GM12874 (cell line): ENCODE data around the gene DMXL2.

ENCODE experiments used
- TF ChIP-seq, protein P1 (sequence below): IDR thresholded peaks from 2 replicates; pipeline ENCODE4 v1.5.1; 2011; ENCODE audit warnings: low read depth, mild to moderate bottlenecking, control low read depth, low read length, moderate library complexity; ENCODE audit not compliant: insufficient read depth

Gene DMXL2

DNA sequence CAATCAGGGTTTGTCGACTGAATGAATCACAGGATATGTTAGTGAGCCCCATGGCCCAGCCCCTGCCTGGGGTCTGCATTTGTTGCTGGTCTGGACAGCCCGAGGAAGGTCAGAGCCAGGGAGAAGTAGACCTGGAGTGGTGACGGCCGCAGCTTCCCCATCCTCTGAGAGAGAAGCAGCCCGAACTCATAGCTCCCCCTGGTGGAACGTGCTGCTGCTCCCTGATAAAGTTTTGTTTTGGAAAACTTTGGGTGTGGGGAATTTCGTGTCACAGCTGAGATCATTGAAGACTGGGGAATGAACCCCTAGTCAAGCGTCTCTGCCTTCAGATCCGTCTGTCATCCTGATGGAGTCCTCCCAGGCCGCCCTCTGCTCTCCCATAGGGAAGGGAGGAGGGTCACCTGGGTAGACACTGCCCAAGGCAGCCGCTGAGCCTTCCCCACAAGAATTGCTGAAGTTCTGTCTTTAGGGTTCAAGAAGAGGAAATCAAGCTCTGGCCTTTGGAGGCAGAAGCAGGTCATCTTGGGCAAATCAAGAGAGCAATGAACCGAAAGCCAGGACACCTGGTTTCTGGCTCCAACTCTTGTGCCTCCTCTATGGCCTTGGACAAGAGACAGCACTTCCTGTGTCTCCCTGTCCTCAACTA, 220.6 kb downstream of the DMXL2 start:
- TF ChIP-seq, protein P1, sequence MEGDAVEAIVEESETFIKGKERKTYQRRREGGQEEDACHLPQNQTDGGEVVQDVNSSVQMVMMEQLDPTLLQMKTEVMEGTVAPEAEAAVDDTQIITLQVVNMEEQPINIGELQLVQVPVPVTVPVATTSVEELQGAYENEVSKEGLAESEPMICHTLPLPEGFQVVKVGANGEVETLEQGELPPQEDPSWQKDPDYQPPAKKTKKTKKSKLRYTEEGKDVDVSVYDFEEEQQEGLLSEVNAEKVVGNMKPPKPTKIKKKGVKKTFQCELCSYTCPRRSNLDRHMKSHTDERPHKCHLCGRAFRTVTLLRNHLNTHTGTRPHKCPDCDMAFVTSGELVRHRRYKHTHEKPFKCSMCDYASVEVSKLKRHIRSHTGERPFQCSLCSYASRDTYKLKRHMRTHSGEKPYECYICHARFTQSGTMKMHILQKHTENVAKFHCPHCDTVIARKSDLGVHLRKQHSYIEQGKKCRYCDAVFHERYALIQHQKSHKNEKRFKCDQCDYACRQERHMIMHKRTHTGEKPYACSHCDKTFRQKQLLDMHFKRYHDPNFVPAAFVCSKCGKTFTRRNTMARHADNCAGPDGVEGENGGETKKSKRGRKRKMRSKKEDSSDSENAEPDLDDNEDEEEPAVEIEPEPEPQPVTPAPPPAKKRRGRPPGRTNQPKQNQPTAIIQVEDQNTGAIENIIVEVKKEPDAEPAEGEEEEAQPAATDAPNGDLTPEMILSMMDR, result peak; percentile 74

DNA sequence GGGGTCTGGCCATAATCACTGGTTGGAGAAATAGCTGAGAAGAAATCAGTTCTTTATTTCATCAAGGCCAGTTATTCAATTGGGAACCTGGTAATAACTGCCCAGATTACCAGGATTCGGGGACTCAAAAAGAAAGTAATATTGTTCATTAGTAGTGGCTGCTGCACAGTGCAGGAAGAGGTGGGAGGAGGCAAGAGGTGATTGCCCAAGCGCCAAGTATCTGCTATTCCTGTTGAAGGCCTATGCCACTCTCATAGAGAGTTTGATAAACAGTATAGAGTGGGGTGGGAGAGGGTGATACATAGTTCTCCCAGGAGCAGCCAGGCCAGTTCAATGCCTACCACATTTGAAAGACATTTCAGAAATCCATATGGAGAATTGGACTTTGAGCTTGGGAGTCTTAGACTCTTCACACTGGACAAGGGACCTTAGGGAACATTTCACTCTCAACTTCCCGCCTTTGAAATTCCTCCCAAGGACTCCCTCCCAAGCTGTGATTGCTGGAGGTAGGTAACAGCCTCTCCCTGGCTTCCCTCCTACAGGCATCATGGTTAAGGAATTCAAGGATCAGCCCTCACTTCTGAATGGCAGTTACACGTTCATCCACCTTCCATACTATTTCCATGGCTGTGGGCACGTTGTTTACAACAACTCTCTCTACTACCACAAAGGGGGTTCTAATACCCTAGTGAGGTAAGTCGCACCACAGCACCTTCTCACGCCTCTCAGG, 221.4 kb downstream of the DMXL2 start:
- TF ChIP-seq, protein P1, result no peak

DNA sequence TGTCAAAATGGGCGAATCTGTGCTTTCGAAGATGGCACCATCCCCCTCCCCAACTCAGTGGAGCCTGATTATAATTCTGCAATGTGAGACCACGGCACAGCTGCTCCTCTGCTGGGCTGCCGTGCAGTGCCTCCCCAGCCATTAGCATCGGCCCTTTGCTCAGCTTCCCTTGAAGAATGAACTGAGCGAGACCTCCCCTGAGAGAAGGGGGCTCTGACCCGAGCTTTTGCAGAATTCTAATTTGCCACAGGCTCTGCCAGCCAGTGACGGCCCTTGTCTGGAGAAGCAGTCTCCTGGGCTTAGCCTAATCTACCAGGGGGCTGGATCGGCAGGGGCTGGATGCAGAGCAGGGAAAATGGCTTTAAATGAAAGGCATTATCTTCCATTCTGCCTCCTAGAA, 223.9 kb downstream of the DMXL2 start:
- TF ChIP-seq, protein P1, result no peak
